UCSD-AML1 (cell line): ENCODE results near the gene CD248.
"Not testable (repeated sequence)": the region's sequence is repeated elsewhere in the genome, so short reads cannot be mapped to it uniquely, and the experiment has no call there.

Source experiments
- DNase-seq: peaks from one replicate; lab custom pipeline; 2025; ENCODE audit not compliant: unreplicated experiment; lab: John Stamatoyannopoulos, UW

The CD248 gene

DNA sequence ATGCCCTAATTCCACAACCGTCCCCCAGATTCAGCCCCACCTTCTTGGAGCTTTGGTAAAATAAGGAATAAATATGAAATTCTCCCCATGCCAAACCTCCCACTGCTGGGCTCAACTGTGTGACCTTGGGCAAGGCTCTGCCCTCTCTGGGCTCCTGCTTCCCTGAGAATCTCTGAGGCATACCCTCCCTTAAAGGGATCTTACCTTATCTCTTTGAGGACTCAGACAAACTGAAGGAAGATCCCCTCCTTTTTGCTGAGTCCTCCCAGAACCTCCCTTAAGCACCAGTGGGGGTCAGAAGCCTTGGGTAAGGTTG is 2.7 kb downstream of the CD248 start:
- no peak for DNase-seq

DNA sequence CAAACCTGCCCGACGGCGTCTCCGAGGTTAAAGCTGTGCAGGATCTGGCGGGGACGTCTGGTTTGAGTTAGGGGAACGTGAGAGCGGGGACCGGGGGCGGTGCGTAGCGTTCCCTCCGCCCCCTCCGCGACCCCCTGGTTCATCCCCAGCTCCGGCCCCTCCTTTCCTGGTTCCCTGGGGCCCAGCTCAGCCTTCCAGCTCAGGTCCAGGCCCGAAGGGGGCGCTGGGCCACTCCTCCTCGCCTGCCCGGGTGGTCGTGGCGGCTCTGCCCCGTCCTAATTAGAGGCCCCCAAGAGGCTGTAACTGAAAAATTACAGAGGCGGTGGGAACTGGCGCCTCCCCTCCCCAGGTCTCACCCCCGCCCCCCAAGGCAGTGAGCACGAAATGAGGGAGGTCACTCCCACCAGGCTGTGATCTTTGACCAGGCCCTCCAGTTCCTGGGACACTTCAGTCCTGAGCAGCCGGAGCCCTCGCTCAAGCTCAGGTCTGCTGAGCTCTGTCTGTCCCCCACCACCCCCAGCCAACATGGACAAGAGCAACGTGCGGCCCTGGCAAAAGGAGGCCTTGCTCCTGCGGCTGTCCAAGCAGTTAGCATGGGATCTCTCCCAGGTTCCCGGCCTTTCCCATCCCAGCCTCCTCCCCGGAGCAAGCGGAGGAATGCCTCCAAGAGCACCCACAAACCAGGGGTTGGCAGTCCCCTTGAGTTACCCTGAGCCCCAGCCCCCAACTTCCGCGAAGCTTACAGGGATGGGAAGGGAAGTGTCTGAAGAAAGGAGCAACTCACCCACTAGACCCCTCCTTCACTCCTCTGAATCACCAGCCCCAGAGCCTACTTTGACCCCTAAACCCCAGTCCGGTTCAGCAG is 3.3 kb downstream of the CD248 start:
- no peak for DNase-seq

DNA sequence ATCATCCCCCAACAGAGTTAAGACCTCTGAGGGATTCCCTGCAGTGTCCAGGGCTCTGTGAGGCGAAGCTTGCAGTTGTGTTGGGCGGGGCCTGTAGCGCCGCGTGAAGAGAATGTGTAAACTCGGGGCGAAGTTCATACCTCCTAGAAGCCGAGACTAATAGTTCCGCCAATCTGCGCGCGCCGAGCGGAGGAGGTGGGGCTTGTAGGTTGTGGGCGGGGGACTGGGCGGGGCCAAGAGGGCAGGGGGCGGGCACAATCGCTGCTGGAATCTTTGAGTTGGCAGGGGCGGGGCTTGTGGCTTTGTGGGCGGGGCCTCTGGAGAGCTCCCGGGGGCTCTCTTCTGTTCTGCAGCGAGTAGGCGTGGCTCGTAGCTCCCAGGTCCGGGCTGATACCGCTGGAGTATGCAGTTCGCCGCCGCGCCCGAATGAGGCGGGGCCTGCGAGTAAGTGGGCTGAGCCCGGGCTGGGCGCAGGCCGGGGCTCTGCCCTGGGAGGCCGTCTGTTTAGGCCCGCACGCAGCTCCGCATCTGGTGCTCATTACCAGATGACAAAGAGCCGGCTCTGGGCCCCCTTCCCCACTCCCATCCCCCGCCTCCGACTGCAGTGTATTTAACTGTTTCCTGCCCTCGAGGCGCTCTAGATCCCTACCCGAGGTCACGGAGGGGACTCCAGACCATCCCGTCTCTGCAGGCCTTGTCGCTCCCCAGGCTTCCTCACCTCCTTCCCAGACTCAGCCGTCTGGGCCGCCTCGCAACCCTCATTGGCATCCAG is 4.1 kb downstream of the CD248 start:
- DNase-seq: peak; percentile 98

DNA sequence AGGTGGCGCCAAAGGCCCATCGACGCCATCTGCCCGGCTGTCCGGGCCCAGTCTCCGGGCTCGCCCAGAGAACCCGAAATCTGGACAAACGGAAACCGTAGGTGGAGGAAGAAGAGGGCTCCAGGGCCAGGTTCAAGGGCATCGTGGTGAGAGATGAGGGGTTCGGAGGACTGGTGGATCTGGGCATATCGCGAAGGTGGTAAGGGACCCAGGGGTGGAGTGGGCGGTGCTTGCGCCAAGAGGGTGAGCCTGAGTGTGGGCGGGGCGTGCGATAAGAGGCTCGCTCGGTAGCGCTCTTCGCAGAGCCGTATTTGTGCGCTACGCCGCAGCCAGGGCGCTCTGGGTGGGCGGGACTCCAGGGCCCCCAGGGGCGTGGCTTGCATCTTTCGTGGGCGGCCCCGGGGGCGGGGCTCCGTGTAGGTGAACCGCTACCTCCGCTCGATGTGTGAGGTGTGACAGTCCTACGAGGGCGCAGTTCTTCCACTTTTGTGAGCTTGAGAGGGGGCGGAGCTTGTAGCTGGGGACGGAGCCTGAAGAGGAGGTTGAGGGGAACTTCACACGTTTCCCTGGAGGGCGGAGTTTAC is 4.8 kb downstream of the CD248 start:
- peak; percentile 95 for DNase-seq

DNA sequence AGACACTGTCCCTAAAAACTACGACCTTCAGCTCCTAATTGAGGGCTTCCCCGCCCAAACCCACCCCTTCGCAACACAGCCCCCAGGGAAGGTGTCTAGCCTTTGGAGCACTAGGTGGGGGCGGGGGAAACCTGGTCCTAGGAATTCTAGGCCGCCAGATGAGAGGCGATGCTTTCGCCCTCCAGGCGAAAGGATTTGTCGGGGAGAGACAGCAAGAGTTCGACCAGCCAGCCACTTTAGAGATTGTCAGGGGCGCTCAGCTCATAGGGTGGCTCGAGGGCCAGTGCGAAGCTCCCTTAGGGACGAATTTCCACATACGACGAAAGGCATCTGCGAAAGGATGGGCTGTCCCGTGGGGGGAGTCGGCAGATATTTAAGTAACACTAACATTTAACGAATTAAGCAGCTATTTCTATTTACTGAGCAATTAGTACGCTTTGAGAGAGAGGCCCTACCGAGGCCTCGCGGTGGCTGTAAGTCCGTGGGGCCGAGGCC is 5.3 kb downstream of the CD248 start:
- no peak for DNase-seq

DNA sequence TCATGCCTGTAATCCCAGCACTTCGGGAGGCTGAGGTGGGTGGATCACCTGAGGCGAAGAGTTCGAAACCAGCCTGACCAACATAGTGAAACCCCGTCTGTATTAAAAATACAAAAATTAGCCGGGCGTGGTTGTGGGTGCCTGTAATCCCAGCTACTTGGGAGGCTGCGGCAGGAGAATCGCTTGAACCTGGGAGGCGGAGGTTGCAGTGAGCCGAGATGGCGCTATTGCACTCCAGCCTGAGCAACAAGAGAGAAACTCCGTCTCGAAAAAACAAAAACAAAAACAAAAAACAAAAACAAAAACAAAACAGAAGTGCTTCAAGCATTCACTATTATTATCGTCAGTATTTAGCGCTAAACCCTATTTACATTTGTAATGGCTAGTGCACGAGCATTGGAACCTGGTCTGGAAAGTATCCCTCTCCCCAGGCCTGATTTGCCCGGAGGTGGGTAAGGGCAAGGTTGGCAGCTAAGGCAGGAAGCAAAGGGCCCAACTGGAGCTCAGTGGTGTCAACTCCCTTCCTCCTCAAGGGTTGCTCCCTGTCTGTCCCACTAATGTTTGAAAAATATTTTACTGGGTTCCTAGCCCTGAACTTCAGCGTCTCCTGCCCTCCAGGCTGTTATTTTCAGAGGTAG is 5.9 kb downstream of the CD248 start:
- DNase-seq: not testable (repeated sequence)

DNA sequence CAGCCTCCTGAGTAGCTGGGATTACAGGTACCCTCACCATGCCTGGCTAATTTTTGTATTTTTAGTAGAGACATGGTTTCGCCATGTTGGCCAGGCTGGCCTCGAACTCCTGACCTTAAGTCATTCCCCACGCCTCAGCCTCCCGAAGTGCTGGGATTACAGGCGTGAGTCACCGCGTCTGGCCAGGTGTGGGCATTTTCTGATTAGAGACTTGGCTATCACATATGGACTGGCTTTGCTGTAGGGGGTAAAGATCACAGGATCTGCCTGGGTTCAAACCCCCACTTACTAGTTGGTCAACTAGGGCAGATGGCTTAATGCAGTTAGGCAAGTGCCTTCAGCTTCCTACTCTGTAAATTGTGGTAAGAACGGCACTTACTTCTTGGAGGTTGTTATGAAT is 6.5 kb downstream of the CD248 start:
- no peak for DNase-seq

DNA sequence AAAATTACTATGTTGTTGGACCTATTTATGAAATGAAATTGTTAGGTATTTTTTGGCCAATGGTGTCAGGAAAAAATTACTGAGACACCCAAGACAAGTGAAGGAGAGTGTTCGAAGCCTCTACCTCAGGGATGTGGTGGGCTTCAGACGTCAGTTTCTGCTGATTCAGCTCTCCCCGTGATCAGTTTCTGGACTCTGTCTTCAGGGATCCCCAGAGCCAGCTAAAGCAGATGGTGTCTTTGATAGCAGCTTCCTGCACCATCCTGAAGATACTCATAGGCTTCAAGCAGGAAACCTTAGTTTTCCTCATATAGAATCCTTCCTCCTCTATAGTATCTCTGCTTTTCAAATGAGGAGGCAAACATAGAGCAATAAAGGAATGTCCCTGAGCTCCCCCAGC is 7.4 kb downstream of the CD248 start:
- no peak for DNase-seq

DNA sequence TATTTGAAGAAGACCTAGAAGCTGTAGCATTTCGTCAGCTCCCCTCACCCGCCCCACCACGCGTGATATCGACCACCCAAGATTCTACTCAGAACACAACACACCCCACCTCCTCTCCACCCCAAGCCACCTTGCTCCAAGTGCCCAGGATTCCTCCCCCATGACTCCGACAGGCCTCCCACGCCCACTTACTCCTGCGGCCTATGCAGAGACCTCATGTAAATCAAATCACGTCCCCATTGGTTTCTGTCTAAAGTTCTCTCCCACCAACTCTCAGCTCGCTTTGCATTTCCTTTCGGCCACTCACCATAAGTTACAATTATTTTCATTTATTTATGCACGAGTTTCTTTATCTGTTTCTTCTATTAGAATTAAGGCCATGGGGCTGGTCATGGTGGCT is 14.2 kb downstream of the CD248 start:
- DNase-seq: no peak

DNA sequence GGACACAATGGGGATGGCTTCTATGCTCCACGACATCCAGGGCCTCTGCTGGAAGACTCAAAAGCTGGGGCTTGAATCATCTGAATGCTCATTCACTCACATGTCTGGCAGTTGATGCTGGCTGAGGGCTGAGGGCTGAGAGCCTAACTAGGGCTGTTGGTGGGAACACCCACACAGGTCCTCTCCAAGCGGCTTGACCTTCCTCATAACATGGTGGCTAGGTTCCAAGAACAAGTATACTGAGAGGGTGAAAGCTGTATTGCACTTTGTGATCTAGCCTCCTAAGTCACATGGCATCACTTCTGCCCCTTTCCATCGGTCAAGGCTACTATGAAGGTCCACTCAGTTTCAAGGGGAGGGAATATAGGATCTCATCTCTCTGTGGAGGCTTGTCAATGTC is 17.7 kb downstream of the CD248 start:
- DNase-seq: no peak

DNA sequence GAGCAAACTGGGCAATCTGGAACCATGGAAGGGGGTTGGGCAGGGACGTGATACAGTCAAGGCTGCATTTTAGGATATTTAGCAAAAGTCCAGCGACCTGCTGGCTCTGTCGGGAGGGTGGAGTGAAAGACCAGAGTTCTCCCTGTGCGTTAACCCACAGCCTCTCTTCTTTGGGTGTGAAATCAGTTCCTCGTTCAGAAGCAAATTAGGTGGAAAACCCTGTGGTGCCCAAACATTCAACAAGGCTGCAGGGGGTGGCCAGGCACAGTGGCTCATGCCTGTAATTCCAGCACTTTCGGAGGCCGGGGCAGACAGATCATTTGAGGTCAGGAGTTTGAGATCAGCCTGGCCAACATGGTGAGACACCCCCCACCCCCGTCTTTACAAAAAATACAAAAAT is 19.2 kb downstream of the CD248 start:
- DNase-seq: no peak

DNA sequence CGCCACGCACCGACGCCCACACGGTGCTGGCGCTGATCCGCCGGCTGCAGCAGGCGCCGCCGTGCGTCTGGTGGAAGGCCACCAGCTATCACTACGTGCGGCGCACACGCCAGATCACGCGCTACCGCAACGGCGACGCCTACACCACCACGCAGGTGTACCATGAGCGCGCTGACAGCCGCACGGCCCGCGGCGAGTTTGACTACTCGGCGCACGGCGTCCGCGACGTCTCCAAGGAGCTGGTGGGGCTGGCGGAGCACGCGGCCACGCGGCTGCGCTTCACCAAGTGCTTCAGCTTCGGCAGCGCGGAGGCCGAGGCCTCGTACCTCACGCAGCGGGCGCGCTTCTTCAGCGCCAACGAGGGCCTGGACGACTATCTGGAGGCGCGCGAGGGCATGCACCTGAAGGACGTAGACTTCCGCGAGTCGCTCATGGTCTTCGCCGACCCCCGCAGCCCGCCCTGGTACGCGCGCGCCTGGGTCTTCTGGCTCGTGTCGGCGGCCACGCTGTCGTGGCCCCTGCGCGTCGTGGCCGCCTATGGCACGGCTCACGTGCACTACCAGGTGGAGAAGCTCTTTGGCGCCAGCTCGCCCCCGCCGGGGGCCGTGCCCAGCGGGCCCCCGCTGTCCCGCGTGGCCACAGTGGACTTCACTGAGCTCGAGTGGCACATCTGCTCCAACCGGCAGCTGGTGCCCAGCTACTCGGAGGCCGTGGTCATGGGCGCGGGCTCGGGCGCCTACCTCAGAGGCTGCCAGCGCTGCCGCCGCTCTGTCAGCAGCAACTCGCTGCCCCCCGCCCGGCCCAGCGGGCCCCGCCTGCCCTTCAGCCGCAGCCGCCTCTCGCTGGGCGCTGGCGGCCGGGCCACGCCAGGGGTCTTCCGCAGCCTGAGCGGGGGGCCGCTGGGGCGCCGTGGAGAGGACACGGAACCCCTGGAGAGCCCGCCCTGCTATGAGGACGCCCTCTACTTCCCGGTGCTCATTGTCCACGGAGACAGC is 21.9 kb downstream of the CD248 start:
- DNase-seq: no peak

DNA sequence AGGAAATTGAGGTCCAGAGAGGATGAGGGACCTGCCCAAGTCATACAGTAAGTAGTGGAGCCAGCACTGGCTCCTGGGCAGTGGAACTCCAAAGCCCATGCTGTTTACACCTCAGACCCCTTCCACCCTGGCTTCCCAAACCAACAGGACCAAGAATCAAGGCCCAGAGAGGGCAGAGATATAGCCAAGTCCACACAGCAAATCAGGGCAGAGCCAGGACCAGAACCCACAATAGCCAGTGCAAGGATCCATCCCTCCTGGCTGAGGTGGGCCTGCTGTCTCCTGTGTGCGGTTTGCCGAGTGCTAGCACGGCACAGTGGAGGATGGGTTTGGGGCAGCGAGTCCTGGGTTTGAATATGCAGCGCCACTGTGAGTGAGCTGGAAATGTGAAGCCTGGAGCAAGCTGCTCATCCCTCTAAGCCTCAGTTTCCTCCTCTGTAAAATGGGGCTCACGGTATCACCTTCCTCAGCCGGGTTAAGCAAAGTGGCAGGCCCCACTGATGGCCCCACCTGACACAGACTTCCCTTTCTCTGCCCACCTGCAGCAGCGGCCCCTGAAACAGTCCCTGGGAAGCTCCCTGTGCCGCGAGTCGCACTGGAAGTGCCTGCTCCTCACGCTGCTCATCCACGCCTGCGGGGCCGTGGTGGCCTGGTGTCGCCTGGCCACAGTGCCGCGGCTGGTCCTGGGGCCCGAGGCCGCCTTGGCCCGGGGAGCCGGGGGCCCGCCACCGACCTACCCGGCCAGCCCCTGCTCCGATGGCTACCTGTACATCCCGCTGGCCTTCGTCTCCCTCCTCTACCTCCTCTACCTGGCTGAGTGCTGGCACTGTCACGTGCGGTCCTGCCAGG is 22.8 kb downstream of the CD248 start:
- DNase-seq: no peak

DNA sequence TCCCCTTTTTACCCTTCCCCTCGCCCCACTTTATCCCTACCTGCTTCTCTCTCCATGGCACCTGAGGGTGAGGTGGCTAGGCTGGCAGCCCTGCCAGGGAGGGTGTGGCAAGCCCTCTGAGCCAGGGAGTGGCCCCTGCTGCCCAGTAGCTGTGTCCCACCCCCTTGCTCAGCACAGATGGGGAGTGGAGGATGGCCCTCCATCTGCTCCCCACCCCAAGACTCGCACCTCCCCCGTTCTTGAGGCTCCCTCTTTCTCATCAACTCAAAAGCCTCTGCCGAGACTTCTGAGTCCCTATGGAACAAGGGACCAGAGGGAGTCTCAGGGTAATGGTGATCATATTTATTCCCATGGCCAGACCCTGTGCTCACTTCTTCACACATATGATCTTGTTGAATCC is 23.5 kb downstream of the CD248 start:
- DNase-seq: no peak

DNA sequence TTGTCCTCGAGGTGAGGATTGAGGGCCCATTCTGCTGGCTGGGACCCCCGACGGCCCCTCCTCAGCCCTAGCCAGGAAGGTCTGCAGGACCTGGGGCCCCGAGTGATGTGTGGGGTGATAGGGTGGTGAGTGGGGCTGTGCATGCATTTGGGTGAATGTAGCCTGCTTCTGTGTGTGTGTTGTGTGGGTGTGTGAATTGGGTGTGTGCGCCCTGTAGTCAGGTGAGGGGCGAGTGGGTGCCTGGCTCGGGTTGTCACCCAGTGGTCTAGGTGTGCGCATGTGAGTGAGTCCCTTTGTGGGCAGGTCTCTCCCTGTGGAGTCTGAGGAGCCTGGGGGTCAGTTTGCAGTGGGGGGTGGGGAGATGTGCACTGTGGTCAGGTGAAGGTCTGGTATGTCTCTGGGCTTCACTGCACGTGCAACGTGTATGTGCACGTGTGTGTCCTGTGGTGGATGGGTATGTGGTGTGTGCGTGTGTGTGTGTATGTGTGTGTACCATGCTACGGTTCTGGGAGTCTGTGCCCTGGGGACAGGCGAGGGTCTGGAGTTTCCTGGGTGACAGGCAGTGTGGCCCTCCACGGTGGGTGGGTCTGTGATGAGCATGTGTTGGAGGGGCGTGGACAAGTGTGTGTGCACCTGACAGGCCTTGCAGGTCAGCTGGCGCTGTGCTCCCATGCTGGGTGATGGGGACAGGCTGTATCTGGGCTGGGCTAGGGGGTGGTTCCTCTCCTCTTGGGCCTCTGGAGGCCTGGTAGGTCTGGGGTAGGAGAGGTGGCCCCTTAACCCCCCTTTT is 24.1 kb downstream of the CD248 start:
- DNase-seq: no peak

DNA sequence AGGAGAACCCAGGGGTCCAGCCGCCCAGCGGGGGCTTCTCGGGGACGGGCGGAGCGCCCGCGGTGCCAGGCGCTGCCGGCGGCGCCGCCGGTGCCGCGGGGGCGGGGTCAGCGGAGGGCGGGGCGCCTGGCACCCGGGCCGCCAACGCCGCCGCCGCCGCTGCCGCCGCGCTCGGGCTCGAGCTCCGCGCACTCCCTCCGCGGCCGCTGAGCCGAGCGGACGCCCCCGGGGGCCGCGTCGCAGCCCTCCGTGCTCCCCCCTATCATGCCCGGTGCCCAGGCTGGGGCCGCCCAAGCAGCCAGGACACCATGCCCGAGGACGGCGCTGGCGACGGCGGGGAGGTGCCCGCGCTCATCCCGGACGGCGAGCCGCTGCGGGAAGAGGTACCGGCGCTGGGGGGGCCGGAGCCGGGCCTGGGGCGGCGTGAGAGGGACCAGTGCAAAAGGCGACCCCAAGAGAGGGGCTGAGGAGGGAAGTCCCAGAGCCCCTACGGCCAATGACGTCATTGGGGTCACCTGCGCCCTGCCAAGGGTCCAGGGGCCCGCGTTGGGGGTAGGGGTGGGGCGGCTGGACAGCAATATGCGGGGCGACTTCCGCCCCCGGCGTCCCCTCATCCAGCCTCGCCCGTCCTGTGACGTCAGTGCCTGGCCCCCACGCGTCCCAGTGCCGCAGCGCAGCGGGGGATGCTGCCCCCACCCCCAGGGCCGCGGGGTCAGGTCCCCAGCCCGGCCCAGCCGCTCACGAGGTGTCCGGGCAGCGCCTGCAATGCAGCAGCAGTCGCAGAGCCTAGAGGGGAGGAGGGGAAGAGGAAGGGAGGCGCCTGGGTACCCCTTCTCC is 24.9 kb downstream of the CD248 start, which contains the start of gene TMEM151A:
TMEM151A (plus strand) TSS at position 189 of the 837 bp plus-strand sequence; CDS start at position 309, 120 bp downstream.
- DNase-seq: no peak

DNA sequence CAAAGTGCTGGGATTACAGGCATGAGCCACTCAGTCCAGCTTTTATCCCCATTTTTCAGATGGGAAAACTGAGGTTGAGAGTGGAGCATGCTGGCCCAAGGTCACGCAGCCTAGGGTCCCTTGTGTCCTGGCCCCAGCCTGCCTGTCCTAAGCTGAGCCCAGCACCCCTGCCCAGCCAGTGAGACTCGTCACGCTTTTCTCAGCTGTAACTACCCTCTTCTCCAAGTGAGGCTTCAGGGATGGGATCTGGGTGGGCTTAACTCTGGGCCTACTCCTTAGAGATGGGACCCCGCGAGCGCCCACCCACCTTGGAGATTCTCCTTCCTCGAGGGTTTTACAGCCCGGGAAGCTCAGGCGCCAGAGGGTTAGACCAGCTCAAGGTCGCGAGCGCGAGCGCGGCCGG is 25.5 kb downstream of the CD248 start:
- no peak for DNase-seq

DNA sequence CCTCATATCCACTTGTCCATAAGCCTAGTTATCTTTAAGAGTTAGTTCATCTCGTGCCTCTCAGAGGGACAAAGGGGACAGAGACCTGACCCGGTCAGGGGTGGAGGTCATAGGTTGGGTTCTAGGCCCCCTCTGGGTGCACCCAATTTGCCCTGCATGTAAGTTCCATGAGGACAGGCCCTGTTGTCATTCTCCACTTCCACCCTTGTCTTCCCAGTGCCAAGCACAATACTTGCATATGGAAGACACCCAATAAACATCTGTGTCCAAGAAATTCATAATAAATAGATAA is 26.6 kb downstream of the CD248 start:
- DNase-seq: no peak
